ENCODE data around the gene ANGPT4.

The ANGPT4 gene

DNA sequence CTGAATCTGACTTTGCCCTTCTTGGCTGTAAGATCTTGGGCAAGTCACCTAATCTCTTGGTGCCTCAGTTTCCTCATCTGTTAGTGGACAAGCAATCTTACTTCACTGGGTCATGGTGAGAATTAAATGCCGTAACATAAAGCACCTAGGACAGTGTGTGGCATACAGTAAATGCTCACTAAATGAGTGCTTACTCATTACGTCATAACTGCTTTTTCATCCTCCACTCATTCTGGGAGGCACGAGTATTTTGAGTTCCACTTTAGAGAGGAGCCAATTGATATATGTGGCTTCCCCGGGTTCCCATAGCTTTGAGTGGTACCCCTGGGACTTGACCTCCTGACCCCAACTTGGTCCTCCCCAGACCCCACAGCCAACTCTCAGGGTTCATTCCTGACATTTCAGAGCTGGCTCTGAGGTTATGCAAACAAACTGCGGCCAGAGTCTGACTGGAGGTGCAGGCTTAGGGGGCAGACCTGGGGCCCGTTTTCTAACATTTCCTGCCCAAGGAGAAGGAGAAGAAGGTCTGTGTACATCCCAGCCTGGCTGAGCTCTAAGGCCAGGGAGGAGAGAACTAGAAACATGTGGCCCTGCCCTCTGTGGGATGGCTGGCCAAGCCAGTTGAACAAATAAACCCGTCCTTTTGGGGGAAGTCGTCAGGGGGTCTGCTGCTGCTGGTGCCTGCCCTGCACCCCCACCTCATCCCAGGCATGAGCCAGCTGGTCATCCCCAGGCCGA, 5.8 kb downstream of the ANGPT4 start:
- no peak overlapping the region for H3K27ac ChIP-seq (ENCODE audit: poor library complexity, severe bottlenecking)
- no peak for DNase-seq (ENCODE audit: low spot score)
- no peak for ATAC-seq (ENCODE audit: low read depth)
- H3K36me3 ChIP-seq (ENCODE audit: low read depth) = no peaks in the 10 kb centered on the region
- H3K27me3 ChIP-seq (ENCODE audit: insufficient read depth, poor library complexity, severe bottlenecking) = no peaks in the 10 kb centered on the region
- TF ChIP-seq, protein P1, sequence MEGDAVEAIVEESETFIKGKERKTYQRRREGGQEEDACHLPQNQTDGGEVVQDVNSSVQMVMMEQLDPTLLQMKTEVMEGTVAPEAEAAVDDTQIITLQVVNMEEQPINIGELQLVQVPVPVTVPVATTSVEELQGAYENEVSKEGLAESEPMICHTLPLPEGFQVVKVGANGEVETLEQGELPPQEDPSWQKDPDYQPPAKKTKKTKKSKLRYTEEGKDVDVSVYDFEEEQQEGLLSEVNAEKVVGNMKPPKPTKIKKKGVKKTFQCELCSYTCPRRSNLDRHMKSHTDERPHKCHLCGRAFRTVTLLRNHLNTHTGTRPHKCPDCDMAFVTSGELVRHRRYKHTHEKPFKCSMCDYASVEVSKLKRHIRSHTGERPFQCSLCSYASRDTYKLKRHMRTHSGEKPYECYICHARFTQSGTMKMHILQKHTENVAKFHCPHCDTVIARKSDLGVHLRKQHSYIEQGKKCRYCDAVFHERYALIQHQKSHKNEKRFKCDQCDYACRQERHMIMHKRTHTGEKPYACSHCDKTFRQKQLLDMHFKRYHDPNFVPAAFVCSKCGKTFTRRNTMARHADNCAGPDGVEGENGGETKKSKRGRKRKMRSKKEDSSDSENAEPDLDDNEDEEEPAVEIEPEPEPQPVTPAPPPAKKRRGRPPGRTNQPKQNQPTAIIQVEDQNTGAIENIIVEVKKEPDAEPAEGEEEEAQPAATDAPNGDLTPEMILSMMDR (IDR thresholded peaks at IDR 0.05; ENCODE audit: poor library complexity, severe bottlenecking) = no peak
- H3K4me3 ChIP-seq (ENCODE audit: severe bottlenecking) = no peak overlapping the region
- H3K9me3 ChIP-seq (ENCODE audit: severe bottlenecking) = no peaks in the 10 kb centered on the region
- no peaks in the 10 kb centered on the region for H3K4me1 ChIP-seq (ENCODE audit: insufficient read depth, poor library complexity, severe bottlenecking)

DNA sequence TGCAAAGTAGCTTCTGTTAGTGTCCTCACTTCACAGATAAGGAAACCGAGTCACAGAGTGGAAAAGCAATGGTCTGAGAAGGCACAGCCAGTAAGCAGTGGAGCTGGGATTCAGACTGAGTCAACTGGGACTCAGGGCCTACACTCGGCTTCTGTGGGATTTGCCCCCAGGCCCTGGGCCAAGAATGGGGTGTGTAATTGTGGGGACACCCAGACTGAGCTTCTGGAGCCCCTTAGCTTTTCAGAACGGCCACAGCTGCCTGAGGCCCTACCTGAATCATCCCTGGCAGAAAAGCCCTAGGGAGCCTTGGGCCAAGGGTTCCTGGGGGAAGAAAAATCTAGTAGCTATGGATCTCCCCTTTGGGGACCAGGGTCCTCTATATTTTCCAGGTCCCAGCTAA, 6.5 kb downstream of the ANGPT4 start:
- DNase-seq (ENCODE audit: low spot score) = no peak
- TF ChIP-seq, protein P1 (IDR thresholded peaks at IDR 0.05; ENCODE audit: poor library complexity, severe bottlenecking) = no peak
- Histone ChIP-seq H3K27me3 (ENCODE audit: insufficient read depth, poor library complexity, severe bottlenecking) (no peaks in the 10 kb centered on the region), H3K4me3 (ENCODE audit: severe bottlenecking) (no peak overlapping the region), H3K9me3 (ENCODE audit: severe bottlenecking) (no peaks in the 10 kb centered on the region), H3K36me3 (ENCODE audit: low read depth) (no peaks in the 10 kb centered on the region), H3K27ac (ENCODE audit: poor library complexity, severe bottlenecking) (no peak overlapping the region), H3K4me1 (ENCODE audit: insufficient read depth, poor library complexity, severe bottlenecking) (no peaks in the 10 kb centered on the region)
- no peak for ATAC-seq (ENCODE audit: low read depth)

DNA sequence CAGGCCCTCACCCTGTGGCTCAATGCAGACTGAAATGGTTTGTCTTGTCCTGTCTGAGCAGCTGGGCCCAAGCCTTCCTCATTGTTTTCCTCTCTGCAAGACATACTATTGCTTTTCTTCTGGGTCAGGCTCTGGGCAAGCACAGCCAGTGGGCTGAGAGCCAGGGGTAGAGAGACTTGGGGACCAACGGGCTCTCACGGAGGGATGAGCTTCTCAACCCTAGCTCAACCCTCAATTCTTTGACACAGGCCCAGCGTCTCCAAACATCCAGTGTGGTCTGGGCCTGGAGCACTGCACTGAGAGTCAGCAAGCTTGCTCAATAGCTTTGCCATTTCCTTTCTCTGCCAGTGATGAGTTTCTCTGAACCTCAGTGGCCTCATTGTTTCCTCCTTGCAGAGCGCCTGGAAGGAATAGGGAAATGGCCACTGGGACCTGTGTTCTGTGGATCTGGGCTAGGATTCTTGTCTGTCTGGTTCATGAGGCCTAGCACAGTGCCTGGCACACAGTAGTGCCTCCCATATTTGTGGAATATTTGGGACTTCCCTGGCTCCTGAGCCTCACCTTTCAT, 9.3 kb downstream of the ANGPT4 start:
- H3K4me1 ChIP-seq (ENCODE audit: insufficient read depth, poor library complexity, severe bottlenecking) = no peaks in the 10 kb centered on the region
- DNase-seq (ENCODE audit: low spot score) (no peak), ATAC-seq (ENCODE audit: low read depth) (no peak)
- TF ChIP-seq, protein P1 (IDR thresholded peaks at IDR 0.05; ENCODE audit: poor library complexity, severe bottlenecking) = no peak
- no peaks in the 10 kb centered on the region for H3K36me3 ChIP-seq (ENCODE audit: low read depth)
- H3K27ac ChIP-seq (ENCODE audit: poor library complexity, severe bottlenecking) = no peak overlapping the region
- no peaks in the 10 kb centered on the region for H3K27me3 ChIP-seq (ENCODE audit: insufficient read depth, poor library complexity, severe bottlenecking)
- H3K9me3 ChIP-seq (ENCODE audit: severe bottlenecking) = no peaks in the 10 kb centered on the region
- no peak overlapping the region for H3K4me3 ChIP-seq (ENCODE audit: severe bottlenecking)

DNA sequence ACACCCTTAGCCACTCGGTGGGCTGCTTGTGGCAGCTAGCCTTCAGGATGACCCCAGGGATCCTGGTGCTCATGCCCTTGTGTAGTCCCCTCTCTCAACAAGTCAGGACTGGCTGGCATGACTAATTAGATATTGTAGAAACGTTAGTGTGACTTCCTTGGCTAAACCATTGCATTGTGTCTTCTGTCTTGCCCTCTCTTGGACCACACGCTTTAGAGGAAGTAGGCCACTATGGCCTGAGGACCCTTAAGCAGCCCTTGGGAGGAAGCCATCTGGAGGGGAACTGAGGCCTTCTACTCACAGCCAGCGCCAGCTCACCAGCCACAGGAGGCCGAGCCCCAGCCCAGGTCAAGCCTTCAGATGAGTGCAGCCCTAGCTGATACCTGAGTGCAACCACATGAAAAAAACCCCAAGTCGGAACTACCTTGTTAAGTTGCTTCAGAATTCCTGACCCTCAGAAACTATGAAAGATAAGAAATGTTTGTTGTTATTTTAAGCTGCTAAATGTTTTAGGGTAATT, 10.1 kb downstream of the ANGPT4 start:
- H3K9me3 ChIP-seq (ENCODE audit: severe bottlenecking) = no peaks in the 10 kb centered on the region
- H3K4me3 ChIP-seq (ENCODE audit: severe bottlenecking) = no peak overlapping the region
- no peaks in the 10 kb centered on the region for H3K27me3 ChIP-seq (ENCODE audit: insufficient read depth, poor library complexity, severe bottlenecking)
- TF ChIP-seq, protein P1 (IDR thresholded peaks at IDR 0.05; ENCODE audit: poor library complexity, severe bottlenecking) = no peak
- H3K36me3 ChIP-seq (ENCODE audit: low read depth) = no peaks in the 10 kb centered on the region
- no peaks in the 10 kb centered on the region for H3K4me1 ChIP-seq (ENCODE audit: insufficient read depth, poor library complexity, severe bottlenecking)
- ATAC-seq (ENCODE audit: low read depth) = no peak
- DNase-seq (ENCODE audit: low spot score) = no peak
- no peak overlapping the region for H3K27ac ChIP-seq (ENCODE audit: poor library complexity, severe bottlenecking)
